ENCODE data around the gene NINJ2.

GRCh38 chr12:544142-544541 lies 119.1 kb downstream of the NINJ2 start:
- no peak for TF ChIP-seq CTCF (IDR thresholded peaks at IDR 0.05)
- TF ChIP-seq POLR2A (IDR thresholded peaks at IDR 0.05), result no peak
